Fibroblast of lung (primary cell): Measurements from ENCODE around the gene KDM5D. TPM values are rescaled to one million over a fixed set of nuclear protein-coding genes. Genes with fewer than 3 reads are reported as not detected.

ENCODE experiments used
- DNase-seq, 2 donors: peaks; one replicate each; pipeline versions ENCODE4 v3.0.0 to v3.0.0-alpha.2; 2010; ENCODE audit warnings: low read depth in 2 of 2
- H2AFZ ChIP-seq: 2 replicates; pipeline ENCODE4 v1.5.1; 2012; ENCODE audit warnings: low read length, control low read depth, inconsistent platforms
- H3K27ac ChIP-seq: 2 replicates; pipeline ENCODE4 v1.5.1; 2011; ENCODE audit warnings: low read length, control low read depth; ENCODE audit not compliant: insufficient read depth
- H3K27me3 ChIP-seq: 2 replicates; pipeline ENCODE4 v1.5.1; 2011; ENCODE audit warnings: mild to moderate bottlenecking, low read length; ENCODE audit not compliant: control insufficient read depth, insufficient read depth
- H3K36me3 ChIP-seq: 2 replicates; pipeline ENCODE4 v1.5.1; 2011; ENCODE audit warnings: low read length; ENCODE audit not compliant: control insufficient read depth, insufficient read depth
- H3K4me1 ChIP-seq: 2 replicates; pipeline ENCODE4 v1.5.1; 2011; ENCODE audit warnings: low read length; ENCODE audit not compliant: control insufficient read depth, insufficient read depth; ENCODE audit errors: extremely low read depth
- H3K4me2 ChIP-seq: 2 replicates; pipeline ENCODE4 v1.5.1; 2011; ENCODE audit warnings: low read length, control low read depth; ENCODE audit not compliant: insufficient read depth; ENCODE audit errors: extremely low read depth
- H3K4me3 ChIP-seq, 4 experiments: fragments of 200-600 bp in 1 of 4; sonication (generic) in 1 of 4; replicated peaks in 1 of 4; 2 replicates each; pipeline ENCODE4 v1.5.1; 2011 to 2016; ENCODE audit warnings: low read length in 4 of 4, low read depth in 3 of 4, mild to moderate bottlenecking in 3 of 4, control low read depth in 2 of 4, inconsistent platforms in 1 of 4, mixed read lengths in 1 of 4; ENCODE audit not compliant: insufficient read depth in 1 of 4; ENCODE audit errors: control extremely low read depth in 1 of 4
- H3K79me2 ChIP-seq: 2 replicates; pipeline ENCODE4 v1.5.1; 2012; ENCODE audit warnings: mild to moderate bottlenecking, low read length, inconsistent platforms; ENCODE audit not compliant: control insufficient read depth, insufficient read depth
- H3K9ac ChIP-seq: 2 replicates; pipeline ENCODE4 v1.5.1; 2011; ENCODE audit warnings: mild to moderate bottlenecking, low read length, control low read depth; ENCODE audit not compliant: insufficient read depth
- H3K9me3 ChIP-seq: 2 replicates; pipeline ENCODE4 v1.5.1; 2012; ENCODE audit warnings: low read depth, low read length; ENCODE audit not compliant: control insufficient read depth, insufficient read depth
- H4K20me1 ChIP-seq: 2 replicates; pipeline ENCODE4 v1.5.1; 2011; ENCODE audit warnings: low read length; ENCODE audit not compliant: control insufficient read depth, insufficient read depth; ENCODE audit errors: extremely low read depth
- EZH2 ChIP-seq: IDR thresholded peaks from 2 replicates; pipeline ENCODE4 v1.5.1; 2012; ENCODE audit warnings: low read length, control low read depth, mild to moderate bottlenecking; ENCODE audit errors: missing control alignments
- polyA plus RNA-seq, 2 donors: library from polyadenylated mRNA; depleted of rRNA in 1 of 2; stranded (reverse) in 1 of 2; unstranded in 1 of 2; fragments of >200 nt; gene quantifications; 2 replicates each; pipeline ENCODE4 v1.2.1, GENCODE V29; 2011 to 2012; ENCODE audit warnings: missing spikeins in 1 of 2
- total RNA-seq: library from RNA; depleted of rRNA; stranded (reverse); fragments of >200 nt; gene quantifications from 2 replicates; pipeline ENCODE4 v1.2.1, GENCODE V29; 2014
- TF ChIP-seq, protein P1 (sequence below), 2 donors: IDR thresholded peaks in 1 of 2; conservative IDR thresholded peaks in 1 of 2; 1 replicate in 1 of 2; 2 replicates in 1 of 2; pipeline ENCODE4 v1.5.1; 2011 to 2012; ENCODE audit warnings: low read length in 2 of 2, control low read depth in 1 of 2, inconsistent platforms in 1 of 2, low read depth in 1 of 2, mild to moderate bottlenecking in 1 of 2

KDM5D gene
- total and polyA plus RNA-seq, 2 donors (not counting 1 experiment from before 2014, with no cell fraction given), result 14.9 TPM; not detected in 1

DNA sequence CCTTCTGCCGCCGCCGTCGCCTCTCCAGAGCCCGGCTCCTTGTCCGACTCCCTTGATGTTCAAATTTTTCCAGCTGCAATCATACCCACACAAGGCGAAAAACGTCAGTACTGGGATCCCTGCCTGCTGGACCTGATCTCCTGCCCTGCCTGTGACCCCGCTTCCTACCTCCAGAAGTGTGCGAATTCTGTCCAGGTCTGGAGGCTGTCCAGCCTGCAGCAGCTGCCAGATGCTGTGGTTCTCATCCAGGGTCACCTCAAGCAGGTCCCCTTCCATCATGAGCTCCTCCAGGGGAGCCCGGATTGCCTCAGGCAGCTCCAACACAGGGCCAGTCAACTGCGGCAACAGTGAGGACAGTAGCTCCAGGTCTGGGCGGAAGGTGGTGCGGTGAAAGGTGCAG, 38.3 kb downstream of the KDM5D start:
- no peak for DNase-seq
- TF ChIP-seq, protein P1, sequence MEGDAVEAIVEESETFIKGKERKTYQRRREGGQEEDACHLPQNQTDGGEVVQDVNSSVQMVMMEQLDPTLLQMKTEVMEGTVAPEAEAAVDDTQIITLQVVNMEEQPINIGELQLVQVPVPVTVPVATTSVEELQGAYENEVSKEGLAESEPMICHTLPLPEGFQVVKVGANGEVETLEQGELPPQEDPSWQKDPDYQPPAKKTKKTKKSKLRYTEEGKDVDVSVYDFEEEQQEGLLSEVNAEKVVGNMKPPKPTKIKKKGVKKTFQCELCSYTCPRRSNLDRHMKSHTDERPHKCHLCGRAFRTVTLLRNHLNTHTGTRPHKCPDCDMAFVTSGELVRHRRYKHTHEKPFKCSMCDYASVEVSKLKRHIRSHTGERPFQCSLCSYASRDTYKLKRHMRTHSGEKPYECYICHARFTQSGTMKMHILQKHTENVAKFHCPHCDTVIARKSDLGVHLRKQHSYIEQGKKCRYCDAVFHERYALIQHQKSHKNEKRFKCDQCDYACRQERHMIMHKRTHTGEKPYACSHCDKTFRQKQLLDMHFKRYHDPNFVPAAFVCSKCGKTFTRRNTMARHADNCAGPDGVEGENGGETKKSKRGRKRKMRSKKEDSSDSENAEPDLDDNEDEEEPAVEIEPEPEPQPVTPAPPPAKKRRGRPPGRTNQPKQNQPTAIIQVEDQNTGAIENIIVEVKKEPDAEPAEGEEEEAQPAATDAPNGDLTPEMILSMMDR (conservative IDR thresholded peaks at IDR 0.05 in 1 of 2, IDR thresholded peaks at IDR 0.05 in 1 of 2; ENCODE audit: low read depth in 1 of 2, low read length in 2 of 2), result no peak
- TF ChIP-seq EZH2, result no peak
- Histone ChIP-seq H2AFZ (no peak overlapping the region), H3K27me3 (no peaks in the 10 kb centered on the region), H3K27ac (no peak overlapping the region), H3K9ac (no peak overlapping the region), H3K4me1 (no peaks in the 10 kb centered on the region), H4K20me1 (no peaks in the 10 kb centered on the region), H3K9me3 (no peaks in the 10 kb centered on the region), H3K79me2 (no peaks in the 10 kb centered on the region), H3K4me3 (no peak overlapping the region), H3K36me3 (no peaks in the 10 kb centered on the region), H3K4me2 (no peak overlapping the region)

DNA sequence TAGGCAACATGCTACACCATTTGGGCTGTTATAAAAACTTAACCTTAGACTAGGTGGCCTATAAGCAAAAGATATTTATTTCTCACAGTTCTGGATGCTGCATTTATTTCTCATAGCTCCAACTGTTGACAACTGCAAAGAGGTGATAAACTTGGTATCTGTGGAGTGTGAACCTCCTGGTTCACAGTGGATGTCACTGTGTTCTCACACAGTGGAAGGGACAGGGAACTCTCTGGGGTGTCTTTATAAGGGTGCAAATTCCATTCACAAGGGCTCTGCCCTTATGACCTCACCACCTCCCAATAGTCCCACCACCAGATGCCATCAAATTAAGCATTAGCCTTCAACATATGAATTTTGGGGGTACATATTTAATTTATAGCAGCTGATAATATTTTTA, 46.0 kb downstream of the KDM5D start:
- Histone ChIP-seq H3K79me2 (no peaks in the 10 kb centered on the region), H3K36me3 (no peaks in the 10 kb centered on the region), H3K9ac (no peak overlapping the region), H3K4me3 (no peak overlapping the region), H3K4me1 (no peaks in the 10 kb centered on the region), H3K27ac (no peak overlapping the region), H3K9me3 (no peaks in the 10 kb centered on the region), H3K4me2 (no peak overlapping the region), H2AFZ (no peak overlapping the region), H3K27me3 (no peaks in the 10 kb centered on the region), H4K20me1 (no peaks in the 10 kb centered on the region)
- no peak for DNase-seq
- TF ChIP-seq EZH2, result no peak
- TF ChIP-seq, protein P1 (conservative IDR thresholded peaks at IDR 0.05 in 1 of 2, IDR thresholded peaks at IDR 0.05 in 1 of 2; ENCODE audit: low read depth in 1 of 2, low read length in 2 of 2), result no peak

DNA sequence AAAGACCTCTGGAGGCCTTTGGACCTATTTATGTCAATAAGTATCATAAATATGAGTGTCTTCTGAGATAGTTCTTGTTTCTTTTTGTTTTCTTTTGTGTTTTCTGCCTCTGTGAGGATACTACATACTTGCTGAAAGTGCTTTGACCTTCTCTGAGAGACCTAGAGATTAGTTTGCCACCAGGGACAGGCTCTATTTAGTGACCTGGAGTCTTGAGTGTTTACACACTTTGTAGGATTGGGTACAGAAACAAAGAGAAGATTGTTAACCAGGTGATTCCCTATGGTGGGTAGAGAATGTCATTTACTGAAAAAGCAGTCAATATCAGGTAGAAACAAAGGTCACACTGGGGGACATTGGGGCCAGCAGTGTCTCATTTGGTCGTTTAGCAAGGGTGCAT, 63.7 kb downstream of the KDM5D start:
- Histone ChIP-seq H3K27ac (no peak overlapping the region), H3K4me1 (no peaks in the 10 kb centered on the region), H3K4me2 (no peak overlapping the region), H3K27me3 (no peaks in the 10 kb centered on the region), H3K4me3 (no peak overlapping the region), H3K9ac (no peak overlapping the region), H3K79me2 (no peaks in the 10 kb centered on the region), H2AFZ (no peak overlapping the region), H3K9me3 (no peaks in the 10 kb centered on the region), H3K36me3 (no peaks in the 10 kb centered on the region), H4K20me1 (no peaks in the 10 kb centered on the region)
- TF ChIP-seq EZH2, result no peak
- TF ChIP-seq, protein P1 (conservative IDR thresholded peaks at IDR 0.05 in 1 of 2, IDR thresholded peaks at IDR 0.05 in 1 of 2; ENCODE audit: low read depth in 1 of 2, low read length in 2 of 2), result no peak
- no peak for DNase-seq
